ENCODE data around the gene DUSP18.

The DUSP18 gene

DNA sequence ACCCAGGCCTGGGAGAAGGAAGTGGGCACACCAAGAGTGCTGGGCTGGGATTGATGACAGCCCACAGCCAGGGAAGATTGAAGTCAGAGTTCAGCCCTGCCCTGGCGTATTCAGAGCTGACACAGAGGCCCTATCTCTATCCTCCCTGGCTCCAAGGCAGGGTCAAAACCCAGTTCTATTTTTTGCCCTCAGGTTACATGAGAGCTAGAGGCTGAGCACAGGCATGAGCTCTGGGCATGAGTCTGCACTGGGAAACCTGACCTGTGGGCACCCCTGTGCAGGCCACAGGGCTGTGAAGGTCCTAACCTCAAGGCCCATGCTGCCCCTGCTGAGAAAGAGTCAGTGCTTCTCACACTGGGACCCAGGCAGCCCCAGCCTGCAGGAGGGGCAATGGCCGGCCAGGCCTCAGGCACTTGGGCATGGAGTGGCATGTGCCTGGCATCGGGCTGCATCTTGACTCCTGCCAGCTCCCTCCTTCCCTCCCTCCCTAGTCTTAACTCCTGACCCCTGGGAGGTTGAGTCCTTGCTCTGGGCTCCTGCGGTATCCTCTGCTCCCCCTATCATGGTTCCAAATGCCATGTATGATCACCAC lies 26.7 kb downstream of the DUSP18 start:
- Histone ChIP-seq H3K4me1 (ENCODE audit: insufficient read depth, poor library complexity, severe bottlenecking) (no peaks in the 10 kb centered on the region), H3K27me3 (ENCODE audit: insufficient read depth, poor library complexity, severe bottlenecking) (no peaks in the 10 kb centered on the region), H3K9me3 (ENCODE audit: severe bottlenecking) (no peaks in the 10 kb centered on the region), H3K27ac (ENCODE audit: poor library complexity, severe bottlenecking) (no peak overlapping the region), H3K36me3 (ENCODE audit: low read depth) (no peaks in the 10 kb centered on the region), H3K4me3 (ENCODE audit: severe bottlenecking) (no peak overlapping the region)
- DNase-seq (ENCODE audit: low spot score) = no peak
- TF ChIP-seq, protein P1, sequence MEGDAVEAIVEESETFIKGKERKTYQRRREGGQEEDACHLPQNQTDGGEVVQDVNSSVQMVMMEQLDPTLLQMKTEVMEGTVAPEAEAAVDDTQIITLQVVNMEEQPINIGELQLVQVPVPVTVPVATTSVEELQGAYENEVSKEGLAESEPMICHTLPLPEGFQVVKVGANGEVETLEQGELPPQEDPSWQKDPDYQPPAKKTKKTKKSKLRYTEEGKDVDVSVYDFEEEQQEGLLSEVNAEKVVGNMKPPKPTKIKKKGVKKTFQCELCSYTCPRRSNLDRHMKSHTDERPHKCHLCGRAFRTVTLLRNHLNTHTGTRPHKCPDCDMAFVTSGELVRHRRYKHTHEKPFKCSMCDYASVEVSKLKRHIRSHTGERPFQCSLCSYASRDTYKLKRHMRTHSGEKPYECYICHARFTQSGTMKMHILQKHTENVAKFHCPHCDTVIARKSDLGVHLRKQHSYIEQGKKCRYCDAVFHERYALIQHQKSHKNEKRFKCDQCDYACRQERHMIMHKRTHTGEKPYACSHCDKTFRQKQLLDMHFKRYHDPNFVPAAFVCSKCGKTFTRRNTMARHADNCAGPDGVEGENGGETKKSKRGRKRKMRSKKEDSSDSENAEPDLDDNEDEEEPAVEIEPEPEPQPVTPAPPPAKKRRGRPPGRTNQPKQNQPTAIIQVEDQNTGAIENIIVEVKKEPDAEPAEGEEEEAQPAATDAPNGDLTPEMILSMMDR (IDR thresholded peaks at IDR 0.05; ENCODE audit: poor library complexity, severe bottlenecking) = no peak
- ATAC-seq (ENCODE audit: low read depth) = no peak

DNA sequence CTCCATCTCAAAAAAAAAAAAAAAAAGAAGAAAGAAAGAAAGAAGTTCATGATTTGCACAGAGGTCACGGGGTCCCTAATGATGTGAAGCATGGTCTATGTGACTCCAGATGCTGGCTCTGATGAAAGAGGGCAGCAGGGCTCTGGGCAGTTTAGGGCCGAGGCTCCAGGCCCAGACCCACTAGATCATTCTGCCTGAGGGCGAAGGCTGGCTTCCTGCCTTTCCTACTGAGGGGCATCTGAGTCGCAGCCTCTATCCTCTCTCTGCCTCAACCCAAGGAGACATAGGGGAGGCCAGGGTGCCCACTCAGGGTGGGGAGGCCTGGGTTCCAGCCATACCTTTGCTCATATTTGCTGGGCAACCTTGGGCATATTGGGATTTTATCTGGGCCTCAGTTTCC lies 27.3 kb downstream of the DUSP18 start:
- Histone ChIP-seq H3K4me1 (ENCODE audit: insufficient read depth, poor library complexity, severe bottlenecking) (no peaks in the 10 kb centered on the region), H3K9me3 (ENCODE audit: severe bottlenecking) (no peaks in the 10 kb centered on the region), H3K4me3 (ENCODE audit: severe bottlenecking) (no peak overlapping the region), H3K27ac (ENCODE audit: poor library complexity, severe bottlenecking) (no peak overlapping the region), H3K36me3 (ENCODE audit: low read depth) (no peaks in the 10 kb centered on the region), H3K27me3 (ENCODE audit: insufficient read depth, poor library complexity, severe bottlenecking) (no peaks in the 10 kb centered on the region)
- DNase-seq (ENCODE audit: low spot score) (no peak), ATAC-seq (ENCODE audit: low read depth) (no peak)
- TF ChIP-seq, protein P1 (IDR thresholded peaks at IDR 0.05; ENCODE audit: poor library complexity, severe bottlenecking) = no peak

DNA sequence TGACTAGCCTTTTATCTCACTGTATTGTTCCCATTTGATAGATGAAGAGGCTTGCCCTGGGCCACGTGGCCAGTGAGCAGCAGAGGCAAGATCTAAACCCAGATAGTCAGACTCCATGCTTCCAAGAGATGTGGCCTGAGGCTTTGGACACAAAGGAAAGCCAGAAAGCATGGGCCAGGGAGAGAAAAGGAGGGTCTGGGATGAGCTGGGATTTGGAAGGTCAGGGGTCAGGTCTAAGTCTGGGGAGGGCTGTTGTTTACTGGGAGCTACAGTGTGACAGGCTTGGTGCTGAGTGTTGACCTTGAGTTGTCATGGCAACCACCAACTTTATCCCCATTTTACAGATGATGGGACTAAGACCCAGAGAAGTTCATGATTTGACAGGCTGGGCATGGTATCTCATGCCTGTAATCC lies 30.0 kb downstream of the DUSP18 start:
- ATAC-seq (ENCODE audit: low read depth) = no peak
- DNase-seq (ENCODE audit: low spot score) = no peak
- H3K4me3 ChIP-seq (ENCODE audit: severe bottlenecking) = no peak overlapping the region

DNA sequence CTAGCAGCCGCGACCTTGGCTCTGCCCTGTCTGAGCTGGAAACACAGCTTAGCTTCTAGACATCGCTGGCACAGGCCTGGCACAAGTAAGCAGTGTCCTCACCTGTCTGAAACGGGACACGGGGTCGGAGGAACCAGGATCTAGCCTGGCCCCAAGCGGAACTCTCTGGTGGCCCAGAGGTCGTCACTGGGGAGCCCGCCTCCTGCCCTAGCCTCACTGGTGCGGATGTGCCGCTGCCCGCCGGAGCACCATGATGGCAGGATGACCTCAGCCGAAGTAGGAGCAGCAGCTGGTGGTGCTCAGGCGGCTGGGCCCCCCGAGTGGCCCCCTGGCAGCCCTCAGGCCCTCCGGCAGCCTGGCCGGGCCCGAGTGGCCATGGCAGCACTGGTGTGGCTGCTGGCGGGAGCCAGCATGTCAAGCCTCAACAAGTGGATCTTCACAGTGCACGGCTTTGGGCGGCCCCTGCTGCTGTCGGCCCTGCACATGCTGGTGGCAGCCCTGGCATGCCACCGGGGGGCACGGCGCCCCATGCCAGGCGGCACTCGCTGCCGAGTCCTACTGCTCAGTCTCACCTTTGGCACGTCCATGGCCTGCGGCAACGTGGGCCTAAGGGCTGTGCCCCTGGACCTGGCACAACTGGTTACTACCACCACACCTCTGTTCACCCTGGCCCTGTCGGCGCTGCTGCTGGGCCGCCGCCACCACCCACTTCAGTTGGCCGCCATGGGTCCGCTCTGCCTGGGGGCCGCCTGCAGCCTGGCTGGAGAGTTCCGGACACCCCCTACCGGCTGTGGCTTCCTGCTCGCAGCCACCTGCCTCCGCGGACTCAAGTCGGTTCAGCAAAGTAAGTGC lies 31.2 kb downstream of the DUSP18 start:
- TF ChIP-seq, protein P1 (IDR thresholded peaks at IDR 0.05; ENCODE audit: poor library complexity, severe bottlenecking) = no peak

More for the DNA sequence above, 30.0 kb downstream of the DUSP18 start:
- Histone ChIP-seq H3K27me3 (ENCODE audit: insufficient read depth, poor library complexity, severe bottlenecking) (no peaks in the 10 kb centered on the region), H3K9me3 (ENCODE audit: severe bottlenecking) (no peaks in the 10 kb centered on the region), H3K4me1 (ENCODE audit: insufficient read depth, poor library complexity, severe bottlenecking) (peaks cover 6% of the 10 kb centered on the region), H3K36me3 (ENCODE audit: low read depth) (no peaks in the 10 kb centered on the region), H3K27ac (ENCODE audit: poor library complexity, severe bottlenecking) (no peak overlapping the region)
- TF ChIP-seq, protein P1 (IDR thresholded peaks at IDR 0.05; ENCODE audit: poor library complexity, severe bottlenecking) = no peak

More for the DNA sequence above, 31.2 kb downstream of the DUSP18 start:
- peaks cover 6% of the 10 kb centered on the region for H3K4me1 ChIP-seq (ENCODE audit: insufficient read depth, poor library complexity, severe bottlenecking)
- H3K9me3 ChIP-seq (ENCODE audit: severe bottlenecking) = no peaks in the 10 kb centered on the region
- peak overlapping the region; percentile 79 for H3K27ac ChIP-seq (ENCODE audit: poor library complexity, severe bottlenecking)
- ATAC-seq (ENCODE audit: low read depth) = peak; percentile 13; the same call in 2 of the 3 replicates
- DNase-seq (ENCODE audit: low spot score) = no peak
- peak overlapping the region; percentile 44 for H3K4me3 ChIP-seq (ENCODE audit: severe bottlenecking)
- no peaks in the 10 kb centered on the region for H3K36me3 ChIP-seq (ENCODE audit: low read depth)
- no peaks in the 10 kb centered on the region for H3K27me3 ChIP-seq (ENCODE audit: insufficient read depth, poor library complexity, severe bottlenecking)

All from RWPE2 (cell line).